SK-N-SH (cell line): Measurements from ENCODE around the gene JMJD1C. TPM values are rescaled to one million over a fixed set of nuclear protein-coding genes. Genes with fewer than 3 reads are reported as not detected.

Source experiments
- CTCF ChIA-PET: fragments of 300-600, 350-600 bp; formaldehyde crosslinking; extraction: SDS; loops from one replicate; lab custom pipeline; 2021; lab: Yijun Ruan, JAX
- POLR2A ChIA-PET: fragments of 350-600 bp; sonication (Branson Sonifier 250); formaldehyde crosslinking; extraction: SDS; loops from one replicate; lab custom pipeline; 2020; ENCODE audit warnings: antibody characterized with exemption, inconsistent platforms; lab: Yijun Ruan, JAX
- DNase-seq: peaks from one replicate; pipeline ENCODE4 v3.0.0; 2012
- H2AFZ ChIP-seq: fragments of 200-600 bp; sonication (generic); 2 replicates; pipeline ENCODE4 v1.8.1; 2016; ENCODE audit warnings: antibody characterized with exemption, mild to moderate bottlenecking, low read depth
- H3F3A ChIP-seq: fragments of 200-600 bp; sonication (generic); replicated peaks from 2 replicates; pipeline ENCODE3; 2016; ENCODE audit warnings: antibody characterized with exemption, mild to moderate bottlenecking; ENCODE audit not compliant: insufficient read depth
- H3K27ac ChIP-seq, 2 experiments: fragments of 200-500 bp in 1 of 2; fragments of 200-600 bp in 1 of 2; sonication (Bioruptor generic) in 1 of 2; sonication (generic), shearing (Covaris generic) in 1 of 2; 2 replicates each; pipeline versions ENCODE4 v1.5.1 to v1.6.1; 2014 to 2016; ENCODE audit warnings: low read depth in 2 of 2, inconsistent platforms in 1 of 2, low read length in 1 of 2, mild to moderate bottlenecking in 1 of 2, mixed read lengths in 1 of 2
- H3K27me3 ChIP-seq: fragments of 200-600 bp; sonication (generic), shearing (Covaris generic); 2 replicates; pipeline ENCODE4 v1.6.1; 2016; ENCODE audit warnings: mixed run types; ENCODE audit not compliant: insufficient read depth
- H3K36me3 ChIP-seq, 2 experiments: fragments of 200-500 bp in 1 of 2; fragments of 200-600 bp in 1 of 2; sonication (Bioruptor generic) in 1 of 2; sonication (generic) in 1 of 2; replicated peaks in 1 of 2; 2 replicates each; pipeline versions ENCODE3 to v1.5.1; 2014 to 2016; ENCODE audit warnings: low read length in 1 of 2, mild to moderate bottlenecking in 1 of 2; ENCODE audit not compliant: insufficient read depth in 2 of 2, control insufficient read depth in 1 of 2
- H3K4me1 ChIP-seq, 2 experiments: fragments of 200-500 bp in 1 of 2; fragments of 200-600 bp in 1 of 2; sonication (Bioruptor generic) in 1 of 2; sonication (generic), shearing (Covaris generic) in 1 of 2; 2 replicates each; pipeline versions ENCODE4 v1.5.1 to v1.6.1; 2014 to 2016; ENCODE audit warnings: low read depth in 1 of 2, low read length in 1 of 2, mixed run types in 1 of 2; ENCODE audit not compliant: insufficient read depth in 2 of 2, control insufficient read depth in 1 of 2
- H3K4me2 ChIP-seq: fragments of 200-600 bp; sonication (generic), shearing (Covaris generic); 2 replicates; pipeline ENCODE4 v1.6.1; 2017; ENCODE audit warnings: mixed run types
- H3K4me3 ChIP-seq, 2 experiments: fragments of 200-500 bp in 1 of 2; fragments of 200-600 bp in 1 of 2; sonication (Bioruptor generic) in 1 of 2; sonication (generic), shearing (Covaris generic) in 1 of 2; 2 replicates each; pipeline versions ENCODE4 v1.5.1 to v1.8.1; 2014 to 2016; ENCODE audit warnings: low read depth in 2 of 2, inconsistent platforms in 1 of 2, low read length in 1 of 2, mild to moderate bottlenecking in 1 of 2, mixed read lengths in 1 of 2, moderate library complexity in 1 of 2
- H3K79me2 ChIP-seq: fragments of 200-600 bp; sonication (generic); 2 replicates; pipeline ENCODE4 v1.8.1; 2017; ENCODE audit warnings: mild to moderate bottlenecking; ENCODE audit not compliant: insufficient read depth
- H3K9ac ChIP-seq: fragments of 200-600 bp; sonication (generic); 2 replicates; pipeline ENCODE4 v1.6.1; 2017; ENCODE audit warnings: mixed run types
- H3K9me2 ChIP-seq: fragments of 200-600 bp; sonication (generic); 2 replicates; pipeline ENCODE4 v1.6.1; 2017; ENCODE audit warnings: mixed run types
- H3K9me3 ChIP-seq: fragments of 200-600 bp; sonication (generic); 2 replicates; pipeline ENCODE4 v1.6.1; 2017; ENCODE audit warnings: mixed run types, mild to moderate bottlenecking, moderate library complexity
- H4K20me1 ChIP-seq: fragments of 200-600 bp; sonication (generic); 2 replicates; pipeline ENCODE4 v1.6.1; 2017; ENCODE audit warnings: mild to moderate bottlenecking, mixed run types; ENCODE audit not compliant: insufficient read depth
- CHD2 ChIP-seq: fragments of 150-350 bp; IDR thresholded peaks from 2 replicates; pipeline ENCODE4 v1.6.1; 2018; ENCODE audit warnings: low read length; ENCODE audit not compliant: partially characterized antibody
- ELF1 ChIP-seq: IDR thresholded peaks from 2 replicates; pipeline ENCODE4 v1.4.0; 2012
- FOXJ3 ChIP-seq: sonication (generic); formaldehyde crosslinking; IDR thresholded peaks from 2 replicates; pipeline ENCODE4 v1.5.1; 2020; ENCODE audit warnings: mild to moderate bottlenecking, missing genetic modification reagents
- GABPA ChIP-seq: IDR thresholded peaks from 2 replicates; pipeline ENCODE4 v1.4.0; 2012; ENCODE audit warnings: low read depth, mild to moderate bottlenecking
- GATA2 ChIP-seq: sonication (generic); formaldehyde crosslinking; IDR thresholded peaks from 2 replicates; pipeline ENCODE4 v1.5.0; 2020; ENCODE audit warnings: mild to moderate bottlenecking, missing genetic modification reagents
- NFIC ChIP-seq: IDR thresholded peaks from 2 replicates; pipeline ENCODE4 v1.4.0; 2012; ENCODE audit warnings: borderline replicate concordance
- NRF1 ChIP-seq: IDR thresholded peaks from 2 replicates; pipeline ENCODE4 v1.6.1; 2012; ENCODE audit warnings: low read depth, mild to moderate bottlenecking, low read length
- POLR2AphosphoS5 ChIP-seq: IDR thresholded peaks from 2 replicates; pipeline ENCODE4 v1.6.1; 2012; ENCODE audit warnings: low read depth, low read length
- RCOR1 ChIP-seq: fragments of 150-350 bp; IDR thresholded peaks from 2 replicates; pipeline ENCODE4 v1.6.1; 2017; ENCODE audit warnings: antibody characterized with exemption, low read length
- RFX5 ChIP-seq: IDR thresholded peaks from 2 replicates; pipeline ENCODE4 v1.6.1; 2012; ENCODE audit warnings: mild to moderate bottlenecking, improper control_type of control experiment, low read length
- RXRA ChIP-seq: IDR thresholded peaks from 2 replicates; pipeline ENCODE4 v1.4.0; 2012; ENCODE audit warnings: low read depth, mild to moderate bottlenecking, borderline replicate concordance
- TAF1 ChIP-seq: IDR thresholded peaks from 2 replicates; pipeline ENCODE4 v1.6.1; 2012; ENCODE audit warnings: low read depth, mild to moderate bottlenecking, low read length, moderate library complexity, borderline replicate concordance
- TEAD4 ChIP-seq: IDR thresholded peaks from 2 replicates; pipeline ENCODE4 v1.4.0; 2012; ENCODE audit warnings: mild to moderate bottlenecking, borderline replicate concordance; ENCODE audit not compliant: insufficient read depth
- WGBS: methylation state at CpG from one replicate; pipeline ENCODE4 v1.1.6; 2017; ENCODE audit warnings: low lambda C conversion rate; 5-methylcytosine and 5-hydroxymethylcytosine counted together
- polyA plus RNA-seq, 3 experiments: library from polyadenylated mRNA; depleted of rRNA; stranded (reverse); fragments of >200 nt; gene quantifications; 2 replicates each; pipeline ENCODE4 v1.2.3, GENCODE V29; 2012
- TF ChIP-seq, protein P1 (sequence below): fragments of 150-350 bp; IDR thresholded peaks from 2 replicates; pipeline ENCODE4 v1.6.1; 2017; ENCODE audit warnings: antibody characterized with exemption, low read length, low read depth, borderline replicate concordance
- TF ChIP-seq, protein P2 (sequence below): IDR thresholded peaks from 2 replicates; pipeline ENCODE4 v1.6.1; 2012; ENCODE audit warnings: mild to moderate bottlenecking, low read depth, low read length, moderate library complexity
- TF ChIP-seq, protein P3 (sequence below): fragments of 150-350 bp; IDR thresholded peaks from 2 replicates; pipeline ENCODE4 v1.6.1; 2016; ENCODE audit warnings: mild to moderate bottlenecking, low read depth, low read length
- TF ChIP-seq, protein P4 (sequence below): IDR thresholded peaks from 2 replicates; pipeline ENCODE4; 2012
- TF ChIP-seq, protein P5 (sequence below): fragments of 200-600 bp; sonication (generic); IDR thresholded peaks from 2 replicates; pipeline ENCODE4 v1.6.1; 2017; ENCODE audit warnings: antibody characterized with exemption, mild to moderate bottlenecking, moderate library complexity

JMJD1C gene
- polyA plus RNA-seq, 1 of the 3 experiments (the other 2 are of a cell fraction) = 11.7 TPM

DNA sequence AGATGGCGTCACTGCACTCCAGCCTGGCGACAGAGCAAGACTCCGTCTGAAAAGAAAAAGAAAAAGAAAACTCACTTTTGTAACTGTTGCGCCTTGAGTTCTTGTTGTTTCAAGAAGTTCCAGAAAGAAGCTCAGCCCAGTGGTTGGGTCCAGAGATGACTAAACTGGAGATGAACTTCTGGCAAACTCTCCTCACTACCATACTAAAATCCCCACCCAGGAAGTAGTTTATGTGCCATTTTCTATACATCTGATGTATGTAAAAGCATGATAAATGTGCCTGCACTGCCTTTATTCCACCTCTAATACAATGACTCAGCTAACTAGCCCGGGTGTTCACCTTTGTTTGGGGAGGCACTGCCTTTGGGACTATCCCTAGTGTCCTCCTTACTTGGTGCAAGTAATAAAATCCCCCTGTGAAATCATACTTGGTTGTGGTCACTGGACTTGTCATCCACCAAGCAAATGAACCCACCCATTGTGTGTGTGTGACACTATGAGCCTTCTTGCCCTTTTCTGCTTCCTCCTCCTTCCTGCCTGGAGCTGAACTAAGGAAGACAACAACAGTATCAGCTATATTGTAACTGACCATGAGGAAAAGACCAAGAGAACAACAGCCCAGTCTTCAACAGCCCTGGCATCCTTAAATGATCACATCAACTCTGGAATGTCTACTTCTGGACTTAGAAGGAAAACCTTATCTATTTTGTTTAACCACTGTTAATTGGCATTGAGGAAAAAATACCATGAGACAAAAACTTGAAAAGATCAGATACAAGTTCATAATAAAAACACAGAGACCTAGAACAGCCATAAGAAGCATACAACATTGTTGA is 33.6 kb downstream of the JMJD1C start:
- peaks cover 51% of the 10 kb centered on the region for H4K20me1 ChIP-seq

More for the DNA sequence above, 33.6 kb downstream of the JMJD1C start:
- H3K36me3 ChIP-seq = peaks cover 0 to 14% of the 10 kb centered on the region in 2 experiments
- H3K9ac ChIP-seq = no peak overlapping the region
- WGBS = 98% methylated on average over 5 of the region's 5 CpGs
- H2AFZ ChIP-seq = no peak overlapping the region
- peaks cover 18% of the 10 kb centered on the region for H3F3A ChIP-seq
- no peak for TF ChIP-seq GATA2 (CRISPR knock-in tag)
- no peak for TF ChIP-seq NFIC
- TF ChIP-seq TAF1 = no peak
- no peak for TF ChIP-seq GABPA
- TF ChIP-seq, protein P1, sequence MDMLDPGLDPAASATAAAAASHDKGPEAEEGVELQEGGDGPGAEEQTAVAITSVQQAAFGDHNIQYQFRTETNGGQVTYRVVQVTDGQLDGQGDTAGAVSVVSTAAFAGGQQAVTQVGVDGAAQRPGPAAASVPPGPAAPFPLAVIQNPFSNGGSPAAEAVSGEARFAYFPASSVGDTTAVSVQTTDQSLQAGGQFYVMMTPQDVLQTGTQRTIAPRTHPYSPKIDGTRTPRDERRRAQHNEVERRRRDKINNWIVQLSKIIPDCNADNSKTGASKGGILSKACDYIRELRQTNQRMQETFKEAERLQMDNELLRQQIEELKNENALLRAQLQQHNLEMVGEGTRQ = no peak
- TF ChIP-seq TEAD4 = no peak
- TF ChIP-seq RFX5 = no peak
- TF ChIP-seq, protein P2, sequence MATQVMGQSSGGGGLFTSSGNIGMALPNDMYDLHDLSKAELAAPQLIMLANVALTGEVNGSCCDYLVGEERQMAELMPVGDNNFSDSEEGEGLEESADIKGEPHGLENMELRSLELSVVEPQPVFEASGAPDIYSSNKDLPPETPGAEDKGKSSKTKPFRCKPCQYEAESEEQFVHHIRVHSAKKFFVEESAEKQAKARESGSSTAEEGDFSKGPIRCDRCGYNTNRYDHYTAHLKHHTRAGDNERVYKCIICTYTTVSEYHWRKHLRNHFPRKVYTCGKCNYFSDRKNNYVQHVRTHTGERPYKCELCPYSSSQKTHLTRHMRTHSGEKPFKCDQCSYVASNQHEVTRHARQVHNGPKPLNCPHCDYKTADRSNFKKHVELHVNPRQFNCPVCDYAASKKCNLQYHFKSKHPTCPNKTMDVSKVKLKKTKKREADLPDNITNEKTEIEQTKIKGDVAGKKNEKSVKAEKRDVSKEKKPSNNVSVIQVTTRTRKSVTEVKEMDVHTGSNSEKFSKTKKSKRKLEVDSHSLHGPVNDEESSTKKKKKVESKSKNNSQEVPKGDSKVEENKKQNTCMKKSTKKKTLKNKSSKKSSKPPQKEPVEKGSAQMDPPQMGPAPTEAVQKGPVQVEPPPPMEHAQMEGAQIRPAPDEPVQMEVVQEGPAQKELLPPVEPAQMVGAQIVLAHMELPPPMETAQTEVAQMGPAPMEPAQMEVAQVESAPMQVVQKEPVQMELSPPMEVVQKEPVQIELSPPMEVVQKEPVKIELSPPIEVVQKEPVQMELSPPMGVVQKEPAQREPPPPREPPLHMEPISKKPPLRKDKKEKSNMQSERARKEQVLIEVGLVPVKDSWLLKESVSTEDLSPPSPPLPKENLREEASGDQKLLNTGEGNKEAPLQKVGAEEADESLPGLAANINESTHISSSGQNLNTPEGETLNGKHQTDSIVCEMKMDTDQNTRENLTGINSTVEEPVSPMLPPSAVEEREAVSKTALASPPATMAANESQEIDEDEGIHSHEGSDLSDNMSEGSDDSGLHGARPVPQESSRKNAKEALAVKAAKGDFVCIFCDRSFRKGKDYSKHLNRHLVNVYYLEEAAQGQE = no peak
- no peak for TF ChIP-seq POLR2AphosphoS5
- TF ChIP-seq RXRA = no peak
- TF ChIP-seq, protein P3, sequence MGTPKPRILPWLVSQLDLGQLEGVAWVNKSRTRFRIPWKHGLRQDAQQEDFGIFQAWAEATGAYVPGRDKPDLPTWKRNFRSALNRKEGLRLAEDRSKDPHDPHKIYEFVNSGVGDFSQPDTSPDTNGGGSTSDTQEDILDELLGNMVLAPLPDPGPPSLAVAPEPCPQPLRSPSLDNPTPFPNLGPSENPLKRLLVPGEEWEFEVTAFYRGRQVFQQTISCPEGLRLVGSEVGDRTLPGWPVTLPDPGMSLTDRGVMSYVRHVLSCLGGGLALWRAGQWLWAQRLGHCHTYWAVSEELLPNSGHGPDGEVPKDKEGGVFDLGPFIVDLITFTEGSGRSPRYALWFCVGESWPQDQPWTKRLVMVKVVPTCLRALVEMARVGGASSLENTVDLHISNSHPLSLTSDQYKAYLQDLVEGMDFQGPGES = no peak
- TF ChIP-seq FOXJ3 = no peak
- TF ChIP-seq ELF1 = no peak
- no peak for TF ChIP-seq RCOR1
- TF ChIP-seq, protein P4, sequence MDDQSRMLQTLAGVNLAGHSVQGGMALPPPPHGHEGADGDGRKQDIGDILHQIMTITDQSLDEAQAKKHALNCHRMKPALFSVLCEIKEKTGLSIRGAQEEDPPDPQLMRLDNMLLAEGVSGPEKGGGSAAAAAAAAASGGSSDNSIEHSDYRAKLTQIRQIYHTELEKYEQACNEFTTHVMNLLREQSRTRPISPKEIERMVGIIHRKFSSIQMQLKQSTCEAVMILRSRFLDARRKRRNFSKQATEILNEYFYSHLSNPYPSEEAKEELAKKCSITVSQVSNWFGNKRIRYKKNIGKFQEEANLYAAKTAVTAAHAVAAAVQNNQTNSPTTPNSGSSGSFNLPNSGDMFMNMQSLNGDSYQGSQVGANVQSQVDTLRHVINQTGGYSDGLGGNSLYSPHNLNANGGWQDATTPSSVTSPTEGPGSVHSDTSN = no peak
- no peak for TF ChIP-seq CHD2
- no peak for TF ChIP-seq NRF1
- TF ChIP-seq, protein P5, sequence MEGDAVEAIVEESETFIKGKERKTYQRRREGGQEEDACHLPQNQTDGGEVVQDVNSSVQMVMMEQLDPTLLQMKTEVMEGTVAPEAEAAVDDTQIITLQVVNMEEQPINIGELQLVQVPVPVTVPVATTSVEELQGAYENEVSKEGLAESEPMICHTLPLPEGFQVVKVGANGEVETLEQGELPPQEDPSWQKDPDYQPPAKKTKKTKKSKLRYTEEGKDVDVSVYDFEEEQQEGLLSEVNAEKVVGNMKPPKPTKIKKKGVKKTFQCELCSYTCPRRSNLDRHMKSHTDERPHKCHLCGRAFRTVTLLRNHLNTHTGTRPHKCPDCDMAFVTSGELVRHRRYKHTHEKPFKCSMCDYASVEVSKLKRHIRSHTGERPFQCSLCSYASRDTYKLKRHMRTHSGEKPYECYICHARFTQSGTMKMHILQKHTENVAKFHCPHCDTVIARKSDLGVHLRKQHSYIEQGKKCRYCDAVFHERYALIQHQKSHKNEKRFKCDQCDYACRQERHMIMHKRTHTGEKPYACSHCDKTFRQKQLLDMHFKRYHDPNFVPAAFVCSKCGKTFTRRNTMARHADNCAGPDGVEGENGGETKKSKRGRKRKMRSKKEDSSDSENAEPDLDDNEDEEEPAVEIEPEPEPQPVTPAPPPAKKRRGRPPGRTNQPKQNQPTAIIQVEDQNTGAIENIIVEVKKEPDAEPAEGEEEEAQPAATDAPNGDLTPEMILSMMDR = no peak
- peaks cover 0 to 44% of the 10 kb centered on the region in 2 experiments for H3K4me1 ChIP-seq
- ChIA-PET CTCF (interaction anchor here (0.9 to 1.0 kb wide), 2 partner anchors 15 to 198 kb away, joined by 3 read pairs; no protein-coding TSS in a partner anchor), POLR2A (no interaction called here)
- peaks cover 100% of the 10 kb centered on the region for H3K79me2 ChIP-seq
- H3K4me3 ChIP-seq = no peak overlapping the region
- peak overlapping the region in 1 of 2 experiments; percentile 92; a peak in 2 of 4 replicates for H3K27ac ChIP-seq
- no peaks in the 10 kb centered on the region for H3K27me3 ChIP-seq
- no peaks in the 10 kb centered on the region for H3K9me3 ChIP-seq
- no peak overlapping the region for H3K4me2 ChIP-seq
- no peaks in the 10 kb centered on the region for H3K9me2 ChIP-seq
- no peak for DNase-seq
